Bone marrow (tissue), 2 donors: ENCODE data around the gene APBB2.
"Not testable (repeated sequence)": the region's sequence is repeated elsewhere in the genome, so short reads cannot be mapped to it uniquely, and the experiment has no call there.

ENCODE experiments used
- DNase-seq, 2 donors: peaks; one replicate each; lab custom pipeline; 2025; lab: John Stamatoyannopoulos, UW

Gene APBB2

GRCh38 chr4:41156574-41156973, 57.8 kb downstream of the APBB2 start:
- DNase-seq: no peak

- no peak for DNase-seq
Measured at GRCh38 chr4:41155194-41155830, 59.0 kb downstream of the APBB2 start.

GRCh38 chr4:41154814-41155177, 59.5 kb downstream of the APBB2 start:
- no peak for DNase-seq

GRCh38 chr4:41154010-41154813, 60.1 kb downstream of the APBB2 start:
- DNase-seq: no peak

- no peak for DNase-seq
Measured at GRCh38 chr4:41150401-41150800, 63.9 kb downstream of the APBB2 start.

GRCh38 chr4:41149568-41149967, 64.8 kb downstream of the APBB2 start:
- not testable (repeated sequence) for DNase-seq

- no peak for DNase-seq
Measured at GRCh38 chr4:41148931-41149330, 65.4 kb downstream of the APBB2 start.

GRCh38 chr4:41148292-41148691, 66.0 kb downstream of the APBB2 start:
- no peak for DNase-seq

- not testable (repeated sequence) for DNase-seq
Measured at GRCh38 chr4:41147570-41147969, 66.8 kb downstream of the APBB2 start.

GRCh38 chr4:41146716-41147506, 67.4 kb downstream of the APBB2 start:
- no peak for DNase-seq

- DNase-seq: no peak
Measured at GRCh38 chr4:41146196-41146595, 68.1 kb downstream of the APBB2 start.

GRCh38 chr4:41145571-41146078, 68.7 kb downstream of the APBB2 start:
- DNase-seq: no peak

- DNase-seq: no peak
Measured at GRCh38 chr4:41144812-41145211, 69.5 kb downstream of the APBB2 start.

GRCh38 chr4:41144040-41144379, 70.3 kb downstream of the APBB2 start:
- DNase-seq: no peak

GRCh38 chr4:41143311-41144039, 70.9 kb downstream of the APBB2 start:
- DNase-seq: no peak

GRCh38 chr4:41142376-41143310, 71.7 kb downstream of the APBB2 start:
- DNase-seq: no peak

- no peak for DNase-seq
Measured at GRCh38 chr4:41141900-41142299, 72.4 kb downstream of the APBB2 start.

GRCh38 chr4:41140410-41140809, 73.9 kb downstream of the APBB2 start:
- DNase-seq: no peak

- DNase-seq: no peak
Measured at GRCh38 chr4:41137879-41138278, 76.5 kb downstream of the APBB2 start.

- no peak for DNase-seq
Measured at GRCh38 chr4:41136456-41136855, 77.9 kb downstream of the APBB2 start.

GRCh38 chr4:41135801-41136200, 78.5 kb downstream of the APBB2 start:
- DNase-seq: no peak
